ENCODE results near the gene PDXP. TPM values are rescaled to one million over a fixed set of nuclear protein-coding genes. Genes with fewer than 3 reads are reported as not detected.

The PDXP gene
- polyA plus RNA-seq, 1 donor from 2014 or later: 108 TPM

DNA sequence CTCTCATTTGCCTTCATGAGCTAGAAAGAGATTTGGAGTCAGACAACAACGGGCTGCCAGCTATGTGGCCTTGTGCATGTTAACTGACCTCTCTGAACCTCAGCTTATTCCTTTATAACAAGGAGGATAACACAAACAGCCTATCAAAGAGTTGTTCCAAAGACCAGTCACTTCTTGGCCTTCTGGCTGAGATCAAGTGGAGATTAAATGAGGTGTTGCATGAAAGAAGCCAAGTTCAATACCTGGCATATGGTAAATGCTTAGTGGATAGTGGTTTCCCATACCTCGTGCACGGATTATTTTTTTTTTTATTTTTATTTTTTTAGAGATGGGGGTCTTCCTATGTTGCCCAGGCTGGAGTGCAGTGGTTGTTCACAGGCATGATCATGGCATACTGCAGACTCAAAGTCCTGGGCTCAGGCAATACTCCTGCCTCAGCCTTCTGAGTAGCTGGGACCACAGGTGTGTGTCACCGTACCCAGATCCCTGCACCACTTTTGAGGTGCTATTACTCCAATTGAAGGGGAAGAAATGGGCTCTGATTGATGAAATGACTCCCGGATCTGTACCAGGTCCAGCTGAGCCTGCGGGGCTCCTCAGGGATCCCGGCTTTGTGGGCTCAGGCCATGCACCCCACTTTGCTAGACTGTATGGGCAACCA, 21.8 kb downstream of the PDXP start:
- Histone ChIP-seq H3F3A (ENCODE audit: insufficient read depth, low read length, poor library complexity, severe bottlenecking) (no peaks in the 10 kb centered on the region), H3K4me3 (ENCODE audit: low read length) (no peak overlapping the region), H2AFZ (ENCODE audit: low read depth, low read length) (no peak overlapping the region), H3K27ac (ENCODE audit: low read length) (no peak overlapping the region), H3K36me3 (ENCODE audit: insufficient read depth, low read length) (no peaks in the 10 kb centered on the region), H3K4me2 (ENCODE audit: low read length) (no peak overlapping the region), H3K9me2 (ENCODE audit: insufficient read depth, low read length) (no peaks in the 10 kb centered on the region), H4K20me1 (ENCODE audit: insufficient read depth) (no peaks in the 10 kb centered on the region), H3K27me3 (ENCODE audit: insufficient read depth, low read depth, low read length) (no peaks in the 10 kb centered on the region), H3K79me2 (replicated peaks; ENCODE audit: insufficient read depth, low read length) (no peaks in the 10 kb centered on the region), H3K9ac (ENCODE audit: low read length) (no peak overlapping the region), H3K9me3 (ENCODE audit: low read length) (no peaks in the 10 kb centered on the region)
- TF ChIP-seq EP300 (conservative IDR thresholded peaks at IDR 0.05; ENCODE audit: poor library complexity, severe bottlenecking) (no peak), POLR2AphosphoS5 (IDR thresholded peaks at IDR 0.05) (no peak), MXI1 (conservative IDR thresholded peaks at IDR 0.05; ENCODE audit: poor library complexity, severe bottlenecking) (no peak), TAF1 (IDR thresholded peaks at IDR 0.05; ENCODE audit: low read depth) (no peak), RAD21 (conservative IDR thresholded peaks at IDR 0.05) (no peak), EZH2 (IDR thresholded peaks at IDR 0.05; ENCODE audit: borderline replicate concordance, insufficient read depth, low read length, poor library complexity, severe bottlenecking) (no peak), SMC3 (conservative IDR thresholded peaks at IDR 0.05; ENCODE audit: poor library complexity) (no peak)
- TF ChIP-seq, protein P1, sequence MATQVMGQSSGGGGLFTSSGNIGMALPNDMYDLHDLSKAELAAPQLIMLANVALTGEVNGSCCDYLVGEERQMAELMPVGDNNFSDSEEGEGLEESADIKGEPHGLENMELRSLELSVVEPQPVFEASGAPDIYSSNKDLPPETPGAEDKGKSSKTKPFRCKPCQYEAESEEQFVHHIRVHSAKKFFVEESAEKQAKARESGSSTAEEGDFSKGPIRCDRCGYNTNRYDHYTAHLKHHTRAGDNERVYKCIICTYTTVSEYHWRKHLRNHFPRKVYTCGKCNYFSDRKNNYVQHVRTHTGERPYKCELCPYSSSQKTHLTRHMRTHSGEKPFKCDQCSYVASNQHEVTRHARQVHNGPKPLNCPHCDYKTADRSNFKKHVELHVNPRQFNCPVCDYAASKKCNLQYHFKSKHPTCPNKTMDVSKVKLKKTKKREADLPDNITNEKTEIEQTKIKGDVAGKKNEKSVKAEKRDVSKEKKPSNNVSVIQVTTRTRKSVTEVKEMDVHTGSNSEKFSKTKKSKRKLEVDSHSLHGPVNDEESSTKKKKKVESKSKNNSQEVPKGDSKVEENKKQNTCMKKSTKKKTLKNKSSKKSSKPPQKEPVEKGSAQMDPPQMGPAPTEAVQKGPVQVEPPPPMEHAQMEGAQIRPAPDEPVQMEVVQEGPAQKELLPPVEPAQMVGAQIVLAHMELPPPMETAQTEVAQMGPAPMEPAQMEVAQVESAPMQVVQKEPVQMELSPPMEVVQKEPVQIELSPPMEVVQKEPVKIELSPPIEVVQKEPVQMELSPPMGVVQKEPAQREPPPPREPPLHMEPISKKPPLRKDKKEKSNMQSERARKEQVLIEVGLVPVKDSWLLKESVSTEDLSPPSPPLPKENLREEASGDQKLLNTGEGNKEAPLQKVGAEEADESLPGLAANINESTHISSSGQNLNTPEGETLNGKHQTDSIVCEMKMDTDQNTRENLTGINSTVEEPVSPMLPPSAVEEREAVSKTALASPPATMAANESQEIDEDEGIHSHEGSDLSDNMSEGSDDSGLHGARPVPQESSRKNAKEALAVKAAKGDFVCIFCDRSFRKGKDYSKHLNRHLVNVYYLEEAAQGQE (IDR thresholded peaks at IDR 0.05; ENCODE audit: borderline replicate concordance): no peak
- TF ChIP-seq, protein P2, sequence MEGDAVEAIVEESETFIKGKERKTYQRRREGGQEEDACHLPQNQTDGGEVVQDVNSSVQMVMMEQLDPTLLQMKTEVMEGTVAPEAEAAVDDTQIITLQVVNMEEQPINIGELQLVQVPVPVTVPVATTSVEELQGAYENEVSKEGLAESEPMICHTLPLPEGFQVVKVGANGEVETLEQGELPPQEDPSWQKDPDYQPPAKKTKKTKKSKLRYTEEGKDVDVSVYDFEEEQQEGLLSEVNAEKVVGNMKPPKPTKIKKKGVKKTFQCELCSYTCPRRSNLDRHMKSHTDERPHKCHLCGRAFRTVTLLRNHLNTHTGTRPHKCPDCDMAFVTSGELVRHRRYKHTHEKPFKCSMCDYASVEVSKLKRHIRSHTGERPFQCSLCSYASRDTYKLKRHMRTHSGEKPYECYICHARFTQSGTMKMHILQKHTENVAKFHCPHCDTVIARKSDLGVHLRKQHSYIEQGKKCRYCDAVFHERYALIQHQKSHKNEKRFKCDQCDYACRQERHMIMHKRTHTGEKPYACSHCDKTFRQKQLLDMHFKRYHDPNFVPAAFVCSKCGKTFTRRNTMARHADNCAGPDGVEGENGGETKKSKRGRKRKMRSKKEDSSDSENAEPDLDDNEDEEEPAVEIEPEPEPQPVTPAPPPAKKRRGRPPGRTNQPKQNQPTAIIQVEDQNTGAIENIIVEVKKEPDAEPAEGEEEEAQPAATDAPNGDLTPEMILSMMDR (IDR thresholded peaks at IDR 0.05; ENCODE audit: poor library complexity, severe bottlenecking): no peak

DNA sequence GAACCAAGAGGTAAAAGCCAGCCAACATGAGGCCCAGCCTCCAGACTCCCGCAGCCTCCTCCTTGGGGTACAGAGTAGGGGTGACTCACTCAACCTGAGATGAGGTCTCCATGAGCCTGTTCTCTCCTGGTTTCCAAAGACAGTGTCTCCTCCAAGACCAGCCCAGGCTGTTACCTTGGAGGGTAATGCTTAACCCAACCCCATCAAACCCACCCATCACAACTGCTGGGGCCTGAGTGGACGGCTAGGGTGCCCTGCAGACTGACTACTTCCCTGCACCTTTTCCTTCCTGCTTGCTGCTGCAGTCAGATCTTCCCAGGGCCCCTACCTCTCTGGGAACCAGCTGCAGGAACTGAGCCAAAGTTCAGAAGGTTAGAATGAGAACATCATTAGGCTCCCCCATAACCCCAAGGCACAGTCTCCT, 22.5 kb downstream of the PDXP start:
- H3K27me3 ChIP-seq (ENCODE audit: insufficient read depth, low read depth, low read length): no peaks in the 10 kb centered on the region

More for the DNA sequence above, 22.5 kb downstream of the PDXP start:
- Histone ChIP-seq H3K9me2 (ENCODE audit: insufficient read depth, low read length) (no peaks in the 10 kb centered on the region), H3K79me2 (replicated peaks; ENCODE audit: insufficient read depth, low read length) (no peaks in the 10 kb centered on the region), H3K4me2 (ENCODE audit: low read length) (no peak overlapping the region), H3K4me3 (ENCODE audit: low read length) (no peak overlapping the region), H4K20me1 (ENCODE audit: insufficient read depth) (no peaks in the 10 kb centered on the region), H3K9me3 (ENCODE audit: low read length) (no peaks in the 10 kb centered on the region), H3K36me3 (ENCODE audit: insufficient read depth, low read length) (no peaks in the 10 kb centered on the region), H2AFZ (ENCODE audit: low read depth, low read length) (no peak overlapping the region), H3K27ac (ENCODE audit: low read length) (no peak overlapping the region), H3K9ac (ENCODE audit: low read length) (no peak overlapping the region), H3F3A (ENCODE audit: insufficient read depth, low read length, poor library complexity, severe bottlenecking) (no peaks in the 10 kb centered on the region)
- TF ChIP-seq, protein P1 (IDR thresholded peaks at IDR 0.05; ENCODE audit: borderline replicate concordance): no peak
- TF ChIP-seq MXI1 (conservative IDR thresholded peaks at IDR 0.05; ENCODE audit: poor library complexity, severe bottlenecking): no peak
- no peak for TF ChIP-seq RAD21 (conservative IDR thresholded peaks at IDR 0.05)
- TF ChIP-seq, protein P2 (IDR thresholded peaks at IDR 0.05; ENCODE audit: poor library complexity, severe bottlenecking): no peak
- TF ChIP-seq EZH2 (IDR thresholded peaks at IDR 0.05; ENCODE audit: borderline replicate concordance, insufficient read depth, low read length, poor library complexity, severe bottlenecking): no peak
- TF ChIP-seq TAF1 (IDR thresholded peaks at IDR 0.05; ENCODE audit: low read depth): no peak
- no peak for TF ChIP-seq POLR2AphosphoS5 (IDR thresholded peaks at IDR 0.05)
- TF ChIP-seq EP300 (conservative IDR thresholded peaks at IDR 0.05; ENCODE audit: poor library complexity, severe bottlenecking): no peak
- TF ChIP-seq SMC3 (conservative IDR thresholded peaks at IDR 0.05; ENCODE audit: poor library complexity): no peak

All from neural cell (in vitro differentiated cells).